ENCODE measurements around the gene HSPA12A. TPM values are rescaled to one million over a fixed set of nuclear protein-coding genes. Genes with fewer than 3 reads are reported as not detected.

The HSPA12A gene
- total RNA-seq, 3 donors from 2014 or later, result 0.15 to 0.45 (median 0.16) TPM

- ATAC-seq, result no peak
- no peaks in the 10 kb centered on the region for H3K4me1 Mint-ChIP-seq (ENCODE audit: low read depth)
- H3K27me3 Mint-ChIP-seq (ENCODE audit: low read depth), result peaks cover 44% of the 10 kb centered on the region
These were observed 22.6 kb upstream of the HSPA12A start for GRCh38 chr10:116764979-116765378.

DNA sequence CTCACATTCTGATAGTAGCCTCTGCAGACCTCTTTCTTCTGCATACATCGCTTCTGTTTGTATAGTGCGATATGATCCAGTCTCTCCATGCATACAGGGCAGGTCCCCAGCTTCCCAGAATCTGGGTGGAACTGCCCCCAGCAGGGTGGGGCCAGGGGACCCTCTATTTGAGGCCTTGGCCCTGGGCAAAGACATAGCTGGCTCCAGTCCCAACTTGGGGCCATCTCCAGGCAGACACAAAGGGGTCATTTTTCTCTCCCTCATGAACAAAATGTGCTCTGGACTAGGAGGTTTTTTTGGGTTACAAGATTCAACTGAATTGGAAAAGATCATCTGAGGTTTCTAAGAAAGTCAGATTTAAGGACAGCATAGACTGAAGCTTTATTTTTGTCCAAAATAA is 21.1 kb upstream of the HSPA12A start:
- Mint-ChIP-seq H3K4me3 (no peak overlapping the region), H3K27me3 (ENCODE audit: low read depth) (peaks cover 37% of the 10 kb centered on the region), H3K36me3 (ENCODE audit: insufficient read depth) (no peaks in the 10 kb centered on the region), H3K9me3 (peaks cover 4% of the 10 kb centered on the region), H3K4me1 (ENCODE audit: low read depth) (no peaks in the 10 kb centered on the region)
- DNase-seq (no peak), ATAC-seq (no peak)

More at GRCh38 chr10:116764979-116765378, 22.6 kb upstream of the HSPA12A start:
- Mint-ChIP-seq H3K36me3 (ENCODE audit: insufficient read depth) (no peaks in the 10 kb centered on the region), H3K4me3 (no peak overlapping the region), H3K9me3 (peaks cover 4% of the 10 kb centered on the region)
- DNase-seq, result no peak

- H3K36me3 Mint-ChIP-seq (ENCODE audit: insufficient read depth), result no peaks in the 10 kb centered on the region
- no peak for DNase-seq
- H3K27me3 Mint-ChIP-seq (ENCODE audit: low read depth), result peaks cover 33% of the 10 kb centered on the region
- no peak for ATAC-seq
- H3K9me3 Mint-ChIP-seq, result peaks cover 4% of the 10 kb centered on the region
- H3K4me3 Mint-ChIP-seq, result no peak overlapping the region
- no peaks in the 10 kb centered on the region for H3K4me1 Mint-ChIP-seq (ENCODE audit: low read depth)
These were observed 19.5 kb upstream of the HSPA12A start for GRCh38 chr10:116761883-116762282.

DNA sequence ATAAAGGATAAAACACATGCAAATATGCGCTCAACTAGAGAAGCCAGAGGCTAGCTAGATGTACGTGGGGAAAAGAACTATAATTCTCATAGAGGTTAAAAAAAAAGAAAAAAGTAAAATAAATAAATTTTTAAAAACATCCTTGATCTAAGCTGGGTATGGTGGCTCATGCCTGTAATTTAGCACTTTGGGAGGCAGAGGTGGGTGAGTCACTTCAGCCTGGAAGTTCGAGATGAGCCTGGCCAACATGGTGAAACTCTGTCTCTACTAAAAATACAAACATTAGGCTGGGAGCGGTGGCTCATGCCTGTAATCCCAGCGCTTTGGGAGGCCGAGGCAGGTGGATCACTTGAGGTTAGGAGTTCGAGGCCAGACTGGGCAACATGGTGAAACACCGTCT is 18.6 kb upstream of the HSPA12A start:
- Mint-ChIP-seq H3K9me3 (peaks cover 4% of the 10 kb centered on the region), H3K4me3 (no peak overlapping the region), H3K36me3 (ENCODE audit: insufficient read depth) (no peaks in the 10 kb centered on the region), H3K27me3 (ENCODE audit: low read depth) (peaks cover 28% of the 10 kb centered on the region), H3K4me1 (ENCODE audit: low read depth) (no peaks in the 10 kb centered on the region)
- DNase-seq, result no peak
- no peak for ATAC-seq

- no peak for DNase-seq
- no peak for ATAC-seq
- peaks cover 32% of the 10 kb centered on the region for H3K27me3 Mint-ChIP-seq (ENCODE audit: low read depth)
- no peaks in the 10 kb centered on the region for H3K36me3 Mint-ChIP-seq (ENCODE audit: insufficient read depth)
- H3K4me1 Mint-ChIP-seq (ENCODE audit: low read depth), result no peaks in the 10 kb centered on the region
- no peak overlapping the region for H3K4me3 Mint-ChIP-seq
- no peaks in the 10 kb centered on the region for H3K9me3 Mint-ChIP-seq
These were observed 14.9 kb upstream of the HSPA12A start for GRCh38 chr10:116757246-116757645.

GRCh38 chr10:116756277-116756676 is 13.9 kb upstream of the HSPA12A start:
- H3K27me3 Mint-ChIP-seq (ENCODE audit: low read depth), result peaks cover 31% of the 10 kb centered on the region
- H3K4me3 Mint-ChIP-seq, result no peak overlapping the region
- ATAC-seq (no peak), DNase-seq (no peak)
- H3K36me3 Mint-ChIP-seq (ENCODE audit: insufficient read depth), result no peaks in the 10 kb centered on the region
- H3K4me1 Mint-ChIP-seq (ENCODE audit: low read depth), result no peaks in the 10 kb centered on the region
- no peaks in the 10 kb centered on the region for H3K9me3 Mint-ChIP-seq

DNA sequence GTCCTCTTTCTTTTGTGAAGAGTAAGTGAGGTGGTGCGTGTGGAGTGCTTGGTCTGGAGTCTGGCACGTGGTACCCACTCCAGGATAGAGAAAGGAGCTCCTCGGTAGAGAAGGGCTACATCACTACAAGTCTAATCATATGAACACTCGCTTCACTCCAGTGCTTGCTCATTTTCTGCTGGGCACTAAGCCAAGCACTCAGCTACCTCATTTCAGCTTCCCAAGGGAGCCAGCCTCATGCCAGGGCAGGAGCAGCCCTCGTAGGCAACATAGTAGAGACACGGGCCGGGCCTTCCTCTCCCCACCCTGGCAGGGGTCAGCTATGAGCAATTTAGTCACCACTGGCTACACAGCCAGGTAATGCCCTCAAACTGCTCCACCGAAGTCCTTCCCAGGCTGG is 11.4 kb upstream of the HSPA12A start:
- Mint-ChIP-seq H3K36me3 (ENCODE audit: insufficient read depth) (no peaks in the 10 kb centered on the region), H3K9me3 (no peaks in the 10 kb centered on the region), H3K27me3 (ENCODE audit: low read depth) (peaks cover 34% of the 10 kb centered on the region), H3K4me1 (ENCODE audit: low read depth) (no peaks in the 10 kb centered on the region), H3K4me3 (no peak overlapping the region)
- DNase-seq (no peak), ATAC-seq (no peak)

DNA sequence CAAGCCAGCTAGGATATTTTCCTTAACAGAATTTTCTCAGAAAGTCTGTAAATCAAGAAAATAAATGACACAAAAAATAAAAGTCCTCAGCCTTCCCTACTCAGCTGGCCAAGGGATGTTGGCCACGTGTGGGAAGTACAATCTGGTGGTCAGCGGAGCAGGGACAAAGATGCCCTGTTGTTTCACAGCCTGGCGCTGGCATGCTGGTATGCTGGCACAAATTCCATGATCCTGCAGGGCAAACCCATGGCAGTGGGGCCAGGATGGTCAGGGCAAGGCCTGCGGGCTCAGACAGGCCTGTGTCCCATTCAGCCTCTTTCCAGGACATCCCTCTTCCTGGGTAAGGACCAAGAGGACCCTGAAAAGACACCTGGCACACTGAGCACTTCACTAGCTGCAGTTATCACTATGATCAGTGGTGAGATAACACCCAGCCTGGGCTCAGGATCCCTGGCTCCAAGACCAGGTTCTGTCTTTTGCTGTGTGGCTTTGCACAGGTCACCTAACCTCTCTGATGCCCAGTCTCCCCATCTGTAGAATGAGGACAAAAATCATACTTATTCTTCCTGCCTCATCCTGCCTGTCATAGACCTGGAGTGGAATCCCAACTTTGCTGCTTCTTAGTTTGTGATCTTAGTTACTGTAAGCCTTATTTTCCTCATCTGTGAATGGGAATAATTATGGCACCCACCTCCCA is 10.8 kb upstream of the HSPA12A start:
- H3K27me3 Mint-ChIP-seq (ENCODE audit: low read depth), result peaks cover 34% of the 10 kb centered on the region
- H3K4me3 Mint-ChIP-seq, result no peak overlapping the region
- no peaks in the 10 kb centered on the region for H3K36me3 Mint-ChIP-seq (ENCODE audit: insufficient read depth)
- no peaks in the 10 kb centered on the region for H3K4me1 Mint-ChIP-seq (ENCODE audit: low read depth)
- H3K9me3 Mint-ChIP-seq, result no peaks in the 10 kb centered on the region
- ATAC-seq (no peak), DNase-seq (no peak)

DNA sequence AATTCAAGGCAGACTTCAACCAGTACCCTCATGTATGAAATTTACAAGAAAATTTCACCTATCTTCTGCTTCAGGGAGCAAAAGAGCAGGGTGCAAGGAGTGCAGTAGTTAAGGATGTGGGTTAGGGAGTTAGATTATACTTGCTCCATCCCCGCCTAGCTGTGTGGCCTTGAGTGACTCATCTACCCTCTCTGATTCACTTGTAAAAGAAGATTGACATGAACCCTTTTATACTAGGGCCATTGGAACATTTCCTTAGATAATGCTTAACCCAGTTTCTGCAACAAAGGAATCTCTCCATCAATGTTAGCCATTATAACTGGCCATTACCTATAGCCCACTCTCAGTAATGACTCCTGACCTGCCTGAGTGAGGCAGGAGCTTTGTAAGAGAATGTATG is 10.2 kb upstream of the HSPA12A start:
- Mint-ChIP-seq H3K27me3 (ENCODE audit: low read depth) (peaks cover 34% of the 10 kb centered on the region), H3K9me3 (no peaks in the 10 kb centered on the region), H3K4me3 (no peak overlapping the region), H3K36me3 (ENCODE audit: insufficient read depth) (no peaks in the 10 kb centered on the region), H3K4me1 (ENCODE audit: low read depth) (no peaks in the 10 kb centered on the region)
- no peak for DNase-seq
- no peak for ATAC-seq

GRCh38 chr10:116748471-116748870 is 6.1 kb upstream of the HSPA12A start:
- no peak overlapping the region for H3K4me3 Mint-ChIP-seq
- ATAC-seq (no peak), DNase-seq (no peak)
- H3K27me3 Mint-ChIP-seq (ENCODE audit: low read depth), result peaks cover 55% of the 10 kb centered on the region
- H3K9me3 Mint-ChIP-seq, result no peaks in the 10 kb centered on the region
- no peaks in the 10 kb centered on the region for H3K4me1 Mint-ChIP-seq (ENCODE audit: low read depth)
- H3K36me3 Mint-ChIP-seq (ENCODE audit: insufficient read depth), result no peaks in the 10 kb centered on the region

GRCh38 chr10:116748041-116748440 is 5.7 kb upstream of the HSPA12A start:
- H3K9me3 Mint-ChIP-seq, result no peaks in the 10 kb centered on the region
- no peak overlapping the region for H3K4me3 Mint-ChIP-seq
- no peak for DNase-seq
- peaks cover 58% of the 10 kb centered on the region for H3K27me3 Mint-ChIP-seq (ENCODE audit: low read depth)
- ATAC-seq, result no peak
- peaks cover 1% of the 10 kb centered on the region for H3K4me1 Mint-ChIP-seq (ENCODE audit: low read depth)
- H3K36me3 Mint-ChIP-seq (ENCODE audit: insufficient read depth), result no peaks in the 10 kb centered on the region

DNA sequence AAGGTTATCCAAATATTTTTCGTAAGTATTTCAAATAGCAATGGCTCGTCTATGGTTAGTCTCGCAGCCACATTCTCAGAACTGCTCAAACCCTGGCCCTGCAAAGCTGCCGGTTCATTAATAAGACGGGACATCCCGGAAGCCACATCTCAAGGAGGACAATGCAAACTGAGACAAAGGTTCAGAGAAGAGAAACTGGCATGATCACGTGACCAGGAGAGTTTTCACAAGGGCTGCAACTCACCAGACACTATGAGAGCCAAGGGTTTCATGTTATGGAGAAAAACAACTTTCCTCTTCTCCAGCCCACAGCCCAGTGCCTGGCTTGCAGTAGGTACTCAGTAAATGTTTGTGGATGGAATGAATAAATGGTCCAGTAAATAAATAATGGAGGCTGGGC is 5.0 kb upstream of the HSPA12A start:
- no peak for ATAC-seq
- no peaks in the 10 kb centered on the region for H3K9me3 Mint-ChIP-seq
- H3K27me3 Mint-ChIP-seq (ENCODE audit: low read depth), result peaks cover 51% of the 10 kb centered on the region
- peaks cover 1% of the 10 kb centered on the region for H3K4me1 Mint-ChIP-seq (ENCODE audit: low read depth)
- DNase-seq, result no peak
- no peak overlapping the region for H3K4me3 Mint-ChIP-seq
- H3K36me3 Mint-ChIP-seq (ENCODE audit: insufficient read depth), result no peaks in the 10 kb centered on the region

DNA sequence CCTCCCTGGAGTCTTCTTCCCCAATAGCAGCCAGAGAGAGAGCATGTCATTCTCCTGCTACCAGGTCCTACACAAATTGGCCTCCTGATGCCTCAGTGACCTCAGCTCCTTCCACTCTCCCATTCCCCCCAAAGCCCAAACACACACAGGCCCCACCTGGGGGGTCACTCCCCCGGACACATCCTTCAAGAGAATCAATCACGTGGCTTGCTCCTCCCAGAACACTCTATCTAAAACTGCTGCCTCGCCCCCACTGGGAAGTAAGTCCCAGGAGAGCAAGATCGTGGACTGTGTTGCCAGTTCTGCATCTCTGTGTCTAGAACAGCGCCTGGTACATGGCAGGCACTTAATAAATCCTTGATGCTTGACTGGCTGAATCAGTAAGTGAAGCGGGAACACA is 2.5 kb upstream of the HSPA12A start:
- peaks cover 50% of the 10 kb centered on the region for H3K27me3 Mint-ChIP-seq (ENCODE audit: low read depth)
- H3K4me3 Mint-ChIP-seq, result no peak overlapping the region
- H3K9me3 Mint-ChIP-seq, result no peaks in the 10 kb centered on the region
- ATAC-seq (no peak), DNase-seq (no peak)
- H3K4me1 Mint-ChIP-seq (ENCODE audit: low read depth), result peaks cover 1% of the 10 kb centered on the region
- no peaks in the 10 kb centered on the region for H3K36me3 Mint-ChIP-seq (ENCODE audit: insufficient read depth)

GRCh38 chr10:116744163-116744753 is 1.9 kb upstream of the HSPA12A start:
- H3K4me1 Mint-ChIP-seq (ENCODE audit: low read depth), result peaks cover 1% of the 10 kb centered on the region
- no peak for ATAC-seq
- DNase-seq, result no peak
- no peaks in the 10 kb centered on the region for H3K9me3 Mint-ChIP-seq
- no peaks in the 10 kb centered on the region for H3K36me3 Mint-ChIP-seq (ENCODE audit: insufficient read depth)
- peaks cover 56% of the 10 kb centered on the region for H3K27me3 Mint-ChIP-seq (ENCODE audit: low read depth)
- H3K4me3 Mint-ChIP-seq, result no peak overlapping the region

DNA sequence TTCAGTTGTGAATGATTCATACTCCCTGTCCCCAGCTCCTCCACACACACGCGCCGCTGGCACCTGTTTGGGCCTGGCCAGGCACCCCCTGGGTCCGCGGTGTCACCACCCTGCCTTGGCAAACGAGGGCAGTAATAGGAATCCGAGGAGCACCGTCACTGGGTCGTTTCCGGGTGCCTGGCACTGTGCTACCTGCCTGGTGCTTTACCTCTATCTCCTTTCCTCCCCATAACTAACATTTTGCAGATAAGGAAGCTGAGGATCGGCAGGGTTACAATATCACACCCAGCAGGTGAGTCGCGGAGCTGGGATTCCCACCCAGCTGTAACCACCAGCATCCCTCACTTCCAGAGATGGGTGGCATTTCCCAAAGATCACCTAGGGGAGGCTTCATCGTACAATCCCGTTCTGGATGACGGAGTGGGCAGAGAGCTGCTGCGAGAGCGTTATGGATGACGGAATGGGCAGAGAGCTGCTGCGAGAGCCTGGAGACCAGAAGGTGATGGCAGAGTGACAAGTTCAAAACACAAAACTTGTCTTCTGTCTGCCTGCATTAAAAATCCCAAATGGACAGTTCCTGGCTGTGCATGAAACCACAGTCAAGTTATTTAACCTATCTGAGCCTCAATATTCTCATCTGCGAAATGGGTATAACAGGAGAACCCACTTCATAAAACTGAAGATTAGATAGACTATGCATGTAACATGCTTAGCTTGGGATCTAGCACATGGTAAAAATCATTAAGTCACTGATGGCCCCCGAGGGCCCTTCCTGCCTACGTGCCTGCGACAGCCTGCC is 1.1 kb upstream of the HSPA12A start:
- Mint-ChIP-seq H3K36me3 (ENCODE audit: insufficient read depth) (no peaks in the 10 kb centered on the region), H3K4me3 (peak overlapping the region; percentile 55), H3K4me1 (ENCODE audit: low read depth) (peaks cover 1% of the 10 kb centered on the region), H3K27me3 (ENCODE audit: low read depth) (peaks cover 61% of the 10 kb centered on the region), H3K9me3 (no peaks in the 10 kb centered on the region)
- no peak for ATAC-seq
- no peak for DNase-seq
